ENCODE measurements around the gene TRIM9.

DNA sequence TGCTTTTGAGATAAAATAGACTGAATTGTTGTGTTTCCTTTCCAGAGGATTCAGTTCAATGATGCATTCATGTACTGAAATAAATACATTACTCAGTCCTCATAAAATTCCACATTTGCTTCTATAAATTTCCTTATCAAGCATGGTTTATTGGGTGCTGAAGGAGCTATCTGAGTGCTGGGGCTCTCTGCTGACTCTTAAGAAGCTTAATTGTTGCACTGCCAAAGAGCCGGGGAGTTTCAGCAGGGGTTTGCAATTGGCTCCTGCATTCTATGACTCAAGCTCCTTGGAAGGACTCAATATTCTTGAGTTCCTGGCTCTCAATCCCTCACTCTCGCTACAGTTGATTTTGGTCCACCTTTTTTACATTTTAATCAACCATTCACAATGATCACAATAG is 80.8 kb downstream of the TRIM9 start:
- TF ChIP-seq, protein P1, sequence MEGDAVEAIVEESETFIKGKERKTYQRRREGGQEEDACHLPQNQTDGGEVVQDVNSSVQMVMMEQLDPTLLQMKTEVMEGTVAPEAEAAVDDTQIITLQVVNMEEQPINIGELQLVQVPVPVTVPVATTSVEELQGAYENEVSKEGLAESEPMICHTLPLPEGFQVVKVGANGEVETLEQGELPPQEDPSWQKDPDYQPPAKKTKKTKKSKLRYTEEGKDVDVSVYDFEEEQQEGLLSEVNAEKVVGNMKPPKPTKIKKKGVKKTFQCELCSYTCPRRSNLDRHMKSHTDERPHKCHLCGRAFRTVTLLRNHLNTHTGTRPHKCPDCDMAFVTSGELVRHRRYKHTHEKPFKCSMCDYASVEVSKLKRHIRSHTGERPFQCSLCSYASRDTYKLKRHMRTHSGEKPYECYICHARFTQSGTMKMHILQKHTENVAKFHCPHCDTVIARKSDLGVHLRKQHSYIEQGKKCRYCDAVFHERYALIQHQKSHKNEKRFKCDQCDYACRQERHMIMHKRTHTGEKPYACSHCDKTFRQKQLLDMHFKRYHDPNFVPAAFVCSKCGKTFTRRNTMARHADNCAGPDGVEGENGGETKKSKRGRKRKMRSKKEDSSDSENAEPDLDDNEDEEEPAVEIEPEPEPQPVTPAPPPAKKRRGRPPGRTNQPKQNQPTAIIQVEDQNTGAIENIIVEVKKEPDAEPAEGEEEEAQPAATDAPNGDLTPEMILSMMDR (IDR thresholded peaks at IDR 0.05) = no peak
- TF ChIP-seq POLR2AphosphoS5 (IDR thresholded peaks at IDR 0.05; ENCODE audit: low read depth, low read length) = no peak

Measured in Panc1 (cell line).